Gastroesophageal sphincter (tissue), 4 donors: ENCODE measurements around the gene PCDHA12. TPM values are rescaled to one million over a fixed set of nuclear protein-coding genes. Genes with fewer than 3 reads are reported as not detected.
A peak's percentile ranks its signal among the peaks of the same experiment; 100 is the strongest.
"Not testable (repeated sequence)": the region's sequence is repeated elsewhere in the genome, so short reads cannot be mapped to it uniquely, and the experiment has no call there.

Experiments
- ATAC-seq: fragments of 150-250 bp; one replicate; pipeline ENCODE4 v1.9.1; 2016; ENCODE audit warnings: mild to moderate bottlenecking, moderate library complexity
- H3K27ac ChIP-seq, 4 donors: fragments of 200-600 bp; sonication (generic) in 3 of 4; 1 replicate in 3 of 4; 2 replicates in 1 of 4; pipeline ENCODE4 v1.5.1; 2016 to 2019
- H3K27me3 ChIP-seq: fragments of 200-600 bp; sonication (generic); one replicate; pipeline ENCODE4 v1.5.1; 2019
- H3K36me3 ChIP-seq, 2 donors: fragments of 200-600 bp; sonication (generic); one replicate each; pipeline ENCODE4 v1.5.1; 2019; ENCODE audit warnings: control low read depth in 1 of 2
- H3K4me1 ChIP-seq, 3 donors: fragments of 200-600 bp; sonication (generic); 1 replicate in 2 of 3; 2 replicates in 1 of 3; pipeline ENCODE4 v1.5.1; 2016 to 2019; ENCODE audit warnings: control low read depth in 2 of 3
- H3K4me3 ChIP-seq, 2 donors: fragments of 200-600 bp; sonication (generic); one replicate each; pipeline ENCODE4 v1.5.1; 2019; ENCODE audit warnings: mild to moderate bottlenecking in 1 of 2, moderate library complexity in 1 of 2
- H3K9me3 ChIP-seq, 3 donors: fragments of 200-600 bp; sonication (generic); one replicate each; pipeline ENCODE4 v1.5.1; 2017 to 2019; ENCODE audit warnings: control low read depth in 2 of 3
- CTCF ChIP-seq, 4 experiments: fragments of 200-600 bp in 2 of 4; fragments of 450-650 bp in 2 of 4; sonication (generic) in 1 of 4; IDR thresholded peaks; one replicate each; pipeline ENCODE4 v1.5.1; 2017 to 2019; ENCODE audit warnings: antibody characterized with exemption in 4 of 4, mild to moderate bottlenecking in 2 of 4, moderate library complexity in 2 of 4
- EP300 ChIP-seq: sonication (generic); formaldehyde crosslinking; IDR thresholded peaks from one replicate; pipeline ENCODE4 v1.6.1; 2017; ENCODE audit warnings: antibody characterized with exemption, mild to moderate bottlenecking
- WGBS, 2 donors: methylation state at CpG; one replicate each; pipeline ENCODE4 v1.1.5; 2018; ENCODE audit warnings: low coverage in 1 of 2; 5-methylcytosine and 5-hydroxymethylcytosine counted together
- total RNA-seq, 4 donors: library from RNA; depleted of rRNA; stranded (reverse); fragments of >200 nt; gene quantifications; one replicate each; pipeline ENCODE4 v1.1.0, GENCODE V29; 2016

The PCDHA12 gene
- total RNA-seq, 4 donors from 2014 or later = 0.54 to 4.7 (median 1.5) TPM

- Histone ChIP-seq H3K36me3 (no peaks in the 10 kb centered on the region), H3K4me1 (no peaks in the 10 kb centered on the region), H3K27me3 (peaks cover 83% of the 10 kb centered on the region), H3K4me3 (no peak overlapping the region), H3K27ac (no peak overlapping the region), H3K9me3 (peaks cover 0 to 64% (median 0%) of the 10 kb centered on the region in 3 donors)
- 43 to 67% methylated on average over 1 of the region's 87 CpGs for WGBS, 2 donors
- no peak for TF ChIP-seq CTCF (IDR thresholded peaks at IDR 0.05)
- no peak for ATAC-seq
Measured at GRCh38 chr5:140842798-140843733, 32.0 kb upstream of the PCDHA12 start.

GRCh38 chr5:140848139-140849102, 26.7 kb upstream of the PCDHA12 start, which contains the start of gene PCDHA9:
PCDHA9 (plus strand) TSS chr5:140848382; CDS start chr5:140848496, 114 bp downstream.
- not testable (repeated sequence) for H3K4me1 ChIP-seq, ATAC-seq, H3K27ac ChIP-seq, H3K4me3 ChIP-seq, H3K36me3 ChIP-seq
- WGBS, 2 donors = 15 to 24% methylated on average over 5 to 19 of the region's 48 CpGs
- Histone ChIP-seq H3K9me3 (peaks cover 0 to 59% (median 0%) of the 10 kb centered on the region in 3 donors), H3K27me3 (peaks cover 76% of the 10 kb centered on the region)

- peaks cover 80% of the 10 kb centered on the region for H3K27me3 ChIP-seq
- ATAC-seq, H3K27ac ChIP-seq, H3K4me1 ChIP-seq, H3K4me3 ChIP-seq, H3K36me3 ChIP-seq: not testable (repeated sequence)
- H3K9me3 ChIP-seq = peaks cover 0 to 57% (median 0%) of the 10 kb centered on the region in 3 donors
- WGBS, 2 donors = 35% methylated on average over 21 of the region's 101 CpGs; no CpG with 5 or more reads in 1 of the 2 donors
Measured at GRCh38 chr5:140849831-140850634, 25.1 kb upstream of the PCDHA12 start.

- no peak for ATAC-seq
- Histone ChIP-seq H3K4me3 (peak within 1 kb of the TSS; percentile 6 to 27), H3K27me3 (peaks cover 81% of the 10 kb centered on the region), H3K9me3 (peaks cover 0 to 61% (median 0%) of the 10 kb centered on the region in 3 donors), H3K4me1 (no peaks in the 10 kb centered on the region), H3K36me3 (no peaks in the 10 kb centered on the region), H3K27ac (peak within 1 kb of the TSS in 1 of 4 donors; percentile 56)
- WGBS, 2 donors = 11 to 18% methylated on average over 8 to 40 of the region's 44 CpGs
- TF ChIP-seq CTCF (IDR thresholded peaks at IDR 0.05) = peak in 2 of 4 experiments; percentile 15 to 39
- no peak for TF ChIP-seq EP300
Measured at GRCh38 chr5:140855772-140856674, 19.1 kb upstream of the PCDHA12 start, which contains the start of gene PCDHA10. PCDHA10 (plus strand) TSS chr5:140855897; CDS start chr5:140856049, 152 bp downstream.
